ENCODE data around the gene KCNIP1. TPM values are rescaled to one million over a fixed set of nuclear protein-coding genes. Genes with fewer than 3 reads are reported as not detected.

KCNIP1 gene
- total RNA-seq, 2 donors from 2014 or later: 1.6 to 13.5 TPM

GRCh38 chr5:170584450-170585058, 80.7 kb downstream of the KCNIP1 start:
- TF ChIP-seq POLR2AphosphoS5 (IDR thresholded peaks at IDR 0.05) (no peak), POLR2A (IDR thresholded peaks at IDR 0.05) (no peak), CTCF (IDR thresholded peaks at IDR 0.05) (no peak)
- Histone ChIP-seq H3K4me1 (replicated peaks) (no peaks in the 10 kb centered on the region), H3K27me3 (replicated peaks; ENCODE audit: insufficient read depth) (no peaks in the 10 kb centered on the region), H3K9me3 (no peaks in the 10 kb centered on the region), H3K36me3 (no peaks in the 10 kb centered on the region), H3K27ac (no peak overlapping the region), H3K4me3 (no peak overlapping the region)
- intact Hi-C loops (cut with DNase I): no loop called here
- 46% methylated on average over 7 of the region's 7 CpGs for WGBS
- DNase-seq (ENCODE audit: low spot score): no peak

- 76% methylated on average over 14 of the region's 14 CpGs for WGBS
- H3K36me3 ChIP-seq: no peaks in the 10 kb centered on the region
- intact Hi-C loops (cut with DNase I): no loop called here
- H3K9me3 ChIP-seq: no peaks in the 10 kb centered on the region
- no peak for DNase-seq (ENCODE audit: low spot score)
- H3K4me1 ChIP-seq (replicated peaks): no peaks in the 10 kb centered on the region
- no peak for TF ChIP-seq POLR2AphosphoS5 (IDR thresholded peaks at IDR 0.05)
- no peak for TF ChIP-seq POLR2A (IDR thresholded peaks at IDR 0.05)
- no peak for TF ChIP-seq CTCF (IDR thresholded peaks at IDR 0.05)
- H3K4me3 ChIP-seq: no peak overlapping the region
- no peaks in the 10 kb centered on the region for H3K27me3 ChIP-seq (replicated peaks; ENCODE audit: insufficient read depth)
- H3K27ac ChIP-seq: no peak overlapping the region
These were observed 81.6 kb downstream of the KCNIP1 start for GRCh38 chr5:170585273-170585948.

- WGBS: 47% methylated on average over 2 of the region's 2 CpGs
- intact Hi-C loops (cut with DNase I): no loop called here
- H3K27me3 ChIP-seq (replicated peaks; ENCODE audit: insufficient read depth): no peaks in the 10 kb centered on the region
- no peak for DNase-seq (ENCODE audit: low spot score)
- H3K36me3 ChIP-seq: no peaks in the 10 kb centered on the region
- no peaks in the 10 kb centered on the region for H3K4me1 ChIP-seq (replicated peaks)
- no peak overlapping the region for H3K4me3 ChIP-seq
- H3K9me3 ChIP-seq: no peaks in the 10 kb centered on the region
- TF ChIP-seq POLR2A (IDR thresholded peaks at IDR 0.05) (no peak), POLR2AphosphoS5 (IDR thresholded peaks at IDR 0.05) (no peak), CTCF (IDR thresholded peaks at IDR 0.05) (no peak)
- H3K27ac ChIP-seq: no peak overlapping the region
These were observed 84.0 kb downstream of the KCNIP1 start for GRCh38 chr5:170587808-170588207.

GRCh38 chr5:170589643-170590042, 85.8 kb downstream of the KCNIP1 start:
- TF ChIP-seq CTCF (IDR thresholded peaks at IDR 0.05) (no peak), POLR2AphosphoS5 (IDR thresholded peaks at IDR 0.05) (no peak), POLR2A (IDR thresholded peaks at IDR 0.05) (no peak)
- intact Hi-C loops (cut with DNase I): no loop called here
- no peaks in the 10 kb centered on the region for H3K9me3 ChIP-seq

GRCh38 chr5:170590566-170590965, 86.7 kb downstream of the KCNIP1 start:
- Histone ChIP-seq H3K27ac (no peak overlapping the region), H3K4me3 (no peak overlapping the region), H3K9me3 (no peaks in the 10 kb centered on the region), H3K4me1 (replicated peaks) (no peaks in the 10 kb centered on the region), H3K27me3 (replicated peaks; ENCODE audit: insufficient read depth) (no peaks in the 10 kb centered on the region), H3K36me3 (no peaks in the 10 kb centered on the region)
- WGBS: 64% methylated on average over 3 of the region's 3 CpGs
- intact Hi-C loops (cut with DNase I): no loop called here
- no peak for TF ChIP-seq CTCF (IDR thresholded peaks at IDR 0.05)
- TF ChIP-seq POLR2A (IDR thresholded peaks at IDR 0.05): no peak
- no peak for TF ChIP-seq POLR2AphosphoS5 (IDR thresholded peaks at IDR 0.05)
- DNase-seq (ENCODE audit: low spot score): no peak

More at GRCh38 chr5:170589643-170590042, 85.8 kb downstream of the KCNIP1 start:
- H3K27me3 ChIP-seq (replicated peaks; ENCODE audit: insufficient read depth): no peaks in the 10 kb centered on the region
- WGBS: 92% methylated on average over 6 of the region's 6 CpGs
- H3K27ac ChIP-seq: no peak overlapping the region
- no peak for DNase-seq (ENCODE audit: low spot score)
- no peak overlapping the region for H3K4me3 ChIP-seq
- no peaks in the 10 kb centered on the region for H3K36me3 ChIP-seq
- H3K4me1 ChIP-seq (replicated peaks): no peaks in the 10 kb centered on the region
